Smooth muscle cell (in vitro differentiated cells): ENCODE data around the gene EEFSEC. TPM values are rescaled to one million over a fixed set of nuclear protein-coding genes. Genes with fewer than 3 reads are reported as not detected.

Source experiments
- DNase-seq: peaks from one replicate; lab custom pipeline; 2025; ENCODE audit not compliant: unreplicated experiment; lab: John Stamatoyannopoulos, UW
- H2AFZ ChIP-seq: fragments of 200-600 bp; sonication (generic); 2 replicates; pipeline ENCODE4 v1.6.0; 2016; ENCODE audit warnings: antibody characterized with exemption, low read depth, mild to moderate bottlenecking
- H3F3A ChIP-seq: fragments of 200-600 bp; sonication (generic); 2 replicates; pipeline ENCODE4 v1.6.0; 2017; ENCODE audit warnings: antibody characterized with exemption, low read depth
- H3K27ac ChIP-seq: fragments of 200-600 bp; sonication (generic); 2 replicates; pipeline ENCODE4 v1.5.1; 2016; ENCODE audit warnings: low read depth, mild to moderate bottlenecking
- H3K27me3 ChIP-seq: fragments of 200-600 bp; sonication (generic); 2 replicates; pipeline ENCODE4 v1.6.1; 2016; ENCODE audit warnings: low read depth, mild to moderate bottlenecking
- H3K36me3 ChIP-seq: fragments of 200-600 bp; sonication (generic); 2 replicates; pipeline ENCODE4 v1.5.1; 2016; ENCODE audit warnings: low read depth
- H3K4me1 ChIP-seq: fragments of 200-600 bp; sonication (generic); 2 replicates; pipeline ENCODE4 v1.5.1; 2016; ENCODE audit warnings: low read depth
- H3K4me2 ChIP-seq: fragments of 200-600 bp; sonication (generic); 2 replicates; pipeline ENCODE4 v1.6.0; 2016; ENCODE audit warnings: mild to moderate bottlenecking
- H3K4me3 ChIP-seq: fragments of 200-600 bp; sonication (generic); 2 replicates; pipeline ENCODE4 v1.5.1; 2016; ENCODE audit warnings: mild to moderate bottlenecking
- H3K79me2 ChIP-seq: fragments of 200-600 bp; sonication (generic); 2 replicates; pipeline ENCODE4 v1.6.0; 2016; ENCODE audit warnings: low read depth, mild to moderate bottlenecking
- H3K9ac ChIP-seq: fragments of 200-600 bp; sonication (generic); 2 replicates; pipeline ENCODE4 v1.6.0; 2016; ENCODE audit warnings: low read depth
- H3K9me3 ChIP-seq: fragments of 200-600 bp; sonication (generic); replicated peaks from 2 replicates; pipeline ENCODE4 v1.5.1; 2016; ENCODE audit warnings: low read depth
- H4K20me1 ChIP-seq: fragments of 200-600 bp; sonication (generic); 2 replicates; pipeline ENCODE4 v1.6.0; 2016; ENCODE audit warnings: low read depth
- CTCF ChIP-seq: fragments of 200-600 bp; sonication (generic); IDR thresholded peaks from 2 replicates; pipeline ENCODE4 v1.5.1; 2017; ENCODE audit warnings: borderline replicate concordance, mild to moderate bottlenecking, antibody characterized with exemption; ENCODE audit not compliant: insufficient read depth, poor library complexity, severe bottlenecking
- WGBS: methylation state at CpG from one replicate; pipeline ENCODE4 v1.1.7; 2016; ENCODE audit warnings: low lambda C conversion rate; 5-methylcytosine and 5-hydroxymethylcytosine counted together
- polyA plus RNA-seq: library from polyadenylated mRNA; unstranded; fragments of >200 nt; fragmentation: Nextera tagmentation; extraction: Ambion mirVana; gene quantifications from 2 replicates; pipeline ENCODE4 v1.2.1, GENCODE V29; 2016
- total RNA-seq: library from RNA; depleted of rRNA; stranded (reverse); fragments of >200 nt; gene quantifications from 2 replicates; pipeline ENCODE4 v1.2.3, GENCODE V29; 2014

The EEFSEC gene
- total and polyA plus RNA-seq, 2 experiments from 2014 or later, result 12.4 to 17.1 TPM

DNA sequence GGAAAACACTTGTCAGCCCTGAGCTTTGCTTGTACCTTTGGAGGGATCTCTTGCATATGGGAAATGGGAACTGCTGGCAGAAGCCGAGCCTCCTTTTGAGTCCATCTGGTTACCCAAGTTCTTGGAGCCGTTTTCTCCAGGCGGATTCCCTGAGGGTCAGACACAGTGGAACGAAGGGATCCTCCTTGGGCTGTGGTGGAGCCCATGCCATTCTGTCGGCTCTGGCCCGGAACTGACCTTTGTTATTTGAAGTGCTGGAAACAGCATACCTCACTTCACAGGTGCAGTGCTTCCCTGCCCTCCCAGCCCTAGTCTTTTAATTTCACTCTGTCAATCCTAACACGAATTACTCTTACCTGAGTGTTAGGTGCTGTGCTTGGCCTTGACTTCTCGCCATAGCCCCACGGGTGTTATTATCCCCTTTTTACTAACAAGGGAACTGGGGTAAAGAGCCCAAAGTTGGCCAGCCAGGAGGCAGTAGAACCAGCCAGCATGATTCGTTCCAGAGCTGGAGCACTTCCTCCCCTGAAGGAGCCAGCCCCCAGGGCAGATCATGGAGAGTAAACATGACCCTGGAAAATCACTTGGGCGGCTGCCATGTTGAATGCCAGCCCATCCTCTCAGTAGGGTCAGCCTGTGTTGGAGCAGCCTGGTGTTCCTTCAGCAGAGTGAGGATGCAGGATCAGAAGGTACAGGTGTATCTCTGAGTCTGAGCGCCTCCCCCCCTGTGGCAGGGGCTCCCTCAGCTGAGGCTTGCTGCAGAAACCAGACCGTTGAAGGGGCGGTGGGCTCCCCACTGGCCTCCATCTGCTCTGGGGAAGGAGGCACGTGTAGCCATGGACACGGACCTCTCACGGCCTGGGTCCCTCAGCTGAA is 170.2 kb downstream of the EEFSEC start:
- Histone ChIP-seq H3K4me1 (no peaks in the 10 kb centered on the region), H4K20me1 (no peaks in the 10 kb centered on the region), H3K27ac (no peak overlapping the region), H3K9me3 (no peaks in the 10 kb centered on the region), H3K9ac (no peak overlapping the region), H3K4me3 (no peak overlapping the region), H3K36me3 (no peaks in the 10 kb centered on the region), H3F3A (no peaks in the 10 kb centered on the region), H3K27me3 (no peaks in the 10 kb centered on the region), H2AFZ (no peak overlapping the region), H3K79me2 (no peaks in the 10 kb centered on the region), H3K4me2 (no peak overlapping the region)
- no peak for TF ChIP-seq CTCF
- 92% methylated on average over 17 of the region's 17 CpGs for WGBS
- DNase-seq, result no peak

GRCh38 chr3:128324911-128325592 is 171.8 kb downstream of the EEFSEC start:
- Histone ChIP-seq H3K4me2 (no peak overlapping the region), H3K9me3 (no peaks in the 10 kb centered on the region), H2AFZ (no peak overlapping the region), H3K9ac (no peak overlapping the region), H4K20me1 (no peaks in the 10 kb centered on the region), H3K27ac (no peak overlapping the region), H3K79me2 (no peaks in the 10 kb centered on the region), H3F3A (no peaks in the 10 kb centered on the region), H3K4me1 (no peaks in the 10 kb centered on the region), H3K27me3 (no peaks in the 10 kb centered on the region), H3K36me3 (no peaks in the 10 kb centered on the region), H3K4me3 (no peak overlapping the region)
- no peak for DNase-seq
- WGBS, result 80% methylated on average over 8 of the region's 8 CpGs
- no peak for TF ChIP-seq CTCF

DNA sequence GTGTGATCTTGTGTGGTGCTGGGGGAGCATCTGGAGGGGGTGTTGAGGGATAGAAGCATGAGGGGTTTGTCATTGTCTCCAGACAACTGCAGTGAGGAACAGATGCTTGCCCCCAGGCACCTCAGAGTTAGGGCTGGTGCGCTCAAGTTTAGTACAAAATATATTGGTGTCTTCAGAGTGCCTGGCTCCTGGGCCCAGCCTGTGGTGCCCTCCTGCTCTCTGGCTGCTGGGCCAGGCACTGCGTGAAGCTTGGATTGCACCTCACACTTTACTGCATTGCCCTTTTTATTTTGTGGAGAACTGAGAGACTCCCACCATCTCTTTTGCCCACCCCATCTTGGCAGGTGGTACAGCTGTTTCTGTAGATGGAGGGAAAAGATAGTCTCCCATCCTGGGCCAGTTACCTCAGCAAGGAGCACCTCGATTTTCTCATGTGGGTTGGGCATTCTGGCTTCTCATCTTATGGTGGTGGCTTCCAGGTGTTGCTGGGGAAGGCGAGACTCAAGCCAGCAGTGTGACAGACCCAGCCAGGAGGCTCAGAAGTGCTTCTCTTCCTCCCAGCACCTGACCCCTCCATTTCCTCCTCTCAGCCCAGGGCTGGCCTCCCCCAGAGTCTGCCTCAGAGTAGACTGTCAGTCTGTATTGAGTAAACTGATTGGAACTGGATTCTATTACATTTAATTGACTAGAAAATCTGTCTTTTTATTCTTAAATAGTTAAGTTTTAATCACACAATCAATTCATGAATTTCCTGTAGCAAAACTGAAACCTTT is 173.0 kb downstream of the EEFSEC start:
- WGBS, result 96% methylated on average over 4 of the region's 4 CpGs
- no peak overlapping the region for H2AFZ ChIP-seq
- no peak overlapping the region for H3K4me3 ChIP-seq
- H3K9ac ChIP-seq, result no peak overlapping the region
- no peak for DNase-seq
- H3K27ac ChIP-seq, result no peak overlapping the region
- no peaks in the 10 kb centered on the region for H3K9me3 ChIP-seq
- no peaks in the 10 kb centered on the region for H3F3A ChIP-seq
- TF ChIP-seq CTCF, result no peak
- no peak overlapping the region for H3K4me2 ChIP-seq
- no peaks in the 10 kb centered on the region for H3K4me1 ChIP-seq
- no peaks in the 10 kb centered on the region for H3K36me3 ChIP-seq
- no peaks in the 10 kb centered on the region for H3K79me2 ChIP-seq
- H3K27me3 ChIP-seq, result no peaks in the 10 kb centered on the region
- no peaks in the 10 kb centered on the region for H4K20me1 ChIP-seq
